Femur (tissue), 1 donor: ENCODE measurements around the gene NUDT22.

ENCODE experiments used
- DNase-seq: peaks from one replicate; pipeline ENCODE4 v3.0.0-alpha.2; 2017

NUDT22 gene

GRCh38 chr11:64207256-64208085 is 18.6 kb upstream of the NUDT22 start:
- DNase-seq: peak; percentile 79

DNA sequence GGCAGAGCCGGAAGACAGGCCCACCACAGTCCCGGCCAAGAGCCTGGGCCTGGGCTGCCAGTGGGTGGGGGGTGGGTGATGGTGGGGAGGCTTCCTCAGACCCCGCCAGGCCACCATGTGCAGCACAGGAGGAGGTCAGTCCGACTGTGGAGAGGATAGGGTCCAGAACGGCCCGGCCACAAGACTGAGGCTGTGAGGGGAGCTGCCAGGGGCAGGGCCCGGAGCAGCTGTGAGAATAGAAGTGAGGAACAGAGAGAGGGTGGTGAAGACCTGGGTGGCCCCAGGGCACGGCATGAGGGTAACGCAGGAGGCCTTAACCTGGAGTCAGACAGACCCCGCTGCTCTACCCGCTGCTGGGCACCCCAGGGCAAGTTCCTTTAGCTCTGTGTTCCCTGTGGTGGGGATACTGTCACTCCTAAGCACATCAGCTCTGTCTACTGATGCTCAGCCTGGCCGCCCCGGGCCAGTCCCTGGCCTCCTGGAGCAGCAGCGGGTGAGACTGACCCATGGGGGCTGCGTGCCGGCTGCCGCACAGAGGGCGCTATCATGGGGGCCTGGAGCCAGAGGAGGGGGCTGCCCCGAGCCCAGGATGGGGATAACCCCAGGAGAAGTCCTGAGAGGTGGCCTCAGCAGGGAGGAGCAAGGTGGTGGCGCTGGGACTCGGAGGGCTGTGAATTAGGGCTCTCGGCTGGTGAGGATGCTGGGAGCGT is 17.8 kb upstream of the NUDT22 start:
- DNase-seq: no peak

DNA sequence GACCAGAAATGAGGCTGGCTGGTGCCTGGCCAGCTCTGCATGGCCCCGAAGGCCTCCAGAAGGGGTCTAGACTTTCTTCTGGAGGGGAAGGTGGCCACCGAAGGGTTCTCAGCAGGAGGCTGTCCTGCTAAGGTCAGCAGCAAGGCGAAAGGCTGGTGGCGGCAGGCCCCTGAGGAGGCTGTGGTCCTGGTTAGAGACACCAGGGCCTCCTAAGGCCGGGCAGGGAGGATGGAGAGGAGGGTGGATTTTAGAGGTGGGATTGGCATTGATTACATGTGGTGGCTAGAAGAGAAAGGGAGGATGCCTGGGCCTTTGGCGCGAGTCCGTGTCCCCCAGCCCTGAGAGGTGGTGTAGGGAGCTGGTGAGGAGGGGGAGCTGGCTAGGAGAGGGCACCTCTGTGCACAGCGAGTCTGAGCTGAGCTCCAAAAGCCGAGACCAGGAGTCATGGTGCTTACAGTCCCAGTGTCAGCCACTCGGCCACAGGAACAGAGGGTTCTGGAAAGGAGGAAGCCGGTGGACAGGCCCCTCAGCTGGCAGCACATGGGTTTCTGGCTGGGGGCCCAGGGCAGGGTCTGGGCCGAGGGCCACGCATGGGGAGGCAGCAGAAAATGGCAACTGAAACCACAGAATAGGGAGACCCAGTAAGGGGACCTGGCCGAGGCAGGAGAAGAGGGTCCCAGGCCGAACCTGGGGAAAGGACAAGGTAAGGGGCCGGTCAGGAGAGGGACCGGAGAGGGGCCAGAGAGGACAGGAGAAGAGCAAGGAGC is 17.1 kb upstream of the NUDT22 start:
- DNase-seq: no peak

DNA sequence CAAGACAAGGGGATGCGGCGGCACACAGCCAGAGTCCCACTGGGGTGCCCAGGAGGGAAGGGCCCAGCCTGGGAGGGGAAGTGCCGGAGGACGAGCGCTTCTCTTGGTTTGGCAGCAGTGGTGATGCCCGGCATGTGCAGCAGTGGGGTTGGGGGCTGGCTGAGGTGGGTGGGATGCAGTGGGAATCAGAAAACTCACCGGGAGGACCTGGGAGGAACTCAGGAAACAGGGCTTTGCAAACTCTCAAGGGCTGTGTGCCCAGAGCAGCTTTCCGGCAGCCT is 16.6 kb upstream of the NUDT22 start:
- DNase-seq: no peak

GRCh38 chr11:64210301-64211020 is 15.6 kb upstream of the NUDT22 start:
- no peak for DNase-seq

DNA sequence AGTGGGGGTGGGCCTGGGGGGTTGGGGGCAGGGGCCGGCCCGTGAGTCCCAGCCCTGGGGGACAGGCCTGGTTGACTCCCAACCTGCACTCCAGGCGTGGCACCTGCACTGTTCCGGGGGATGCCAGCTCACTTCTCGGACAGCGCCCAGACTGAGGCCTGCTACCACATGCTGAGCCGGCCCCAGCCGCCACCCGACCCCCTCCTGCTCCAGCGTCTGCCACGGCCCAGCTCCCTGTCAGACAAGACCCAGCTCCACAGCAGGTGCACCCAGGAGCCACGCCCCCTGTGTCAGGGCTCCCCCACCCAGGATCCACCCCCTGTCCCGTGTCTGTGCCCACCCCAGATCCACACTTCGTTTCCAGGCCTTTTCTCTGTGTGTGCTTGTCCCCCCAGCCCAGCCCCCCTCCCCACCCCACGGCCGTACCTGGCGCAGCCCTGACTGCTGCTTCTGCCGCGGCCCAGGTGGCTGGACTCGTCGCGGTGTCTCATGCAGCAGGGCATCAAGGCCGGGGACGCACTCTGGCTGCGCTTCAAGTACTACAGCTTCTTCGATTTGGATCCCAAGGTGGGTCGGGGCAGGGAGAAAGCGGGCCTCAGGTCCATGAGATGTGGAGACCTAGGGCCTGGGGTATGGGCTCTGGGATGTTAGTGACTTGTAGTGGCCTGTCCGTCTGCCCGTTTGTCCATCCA is 14.7 kb upstream of the NUDT22 start:
- no peak for DNase-seq

DNA sequence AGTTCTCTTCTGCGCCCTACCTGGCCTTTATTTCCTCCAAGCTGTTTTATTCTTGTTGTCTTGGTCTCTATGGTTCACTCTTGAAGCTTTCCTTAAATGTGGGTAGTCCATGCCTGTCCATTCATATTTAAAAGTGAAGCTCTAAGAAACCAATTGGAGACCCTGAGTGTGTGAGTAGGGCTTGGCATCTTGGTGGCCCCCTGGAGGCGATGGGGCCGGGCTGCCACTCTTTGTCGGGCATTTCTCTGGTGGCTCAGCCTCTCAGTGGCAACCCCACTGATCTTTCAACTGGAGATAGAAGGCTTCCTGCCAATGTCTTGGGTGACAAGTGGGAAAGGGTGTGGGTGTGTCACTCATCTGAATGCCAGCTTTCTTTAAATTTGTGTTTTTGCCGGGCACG is 9.2 kb upstream of the NUDT22 start:
- no peak for DNase-seq

- no peak for DNase-seq
These were observed 7.3 kb upstream of the NUDT22 start for GRCh38 chr11:64218628-64219353.

DNA sequence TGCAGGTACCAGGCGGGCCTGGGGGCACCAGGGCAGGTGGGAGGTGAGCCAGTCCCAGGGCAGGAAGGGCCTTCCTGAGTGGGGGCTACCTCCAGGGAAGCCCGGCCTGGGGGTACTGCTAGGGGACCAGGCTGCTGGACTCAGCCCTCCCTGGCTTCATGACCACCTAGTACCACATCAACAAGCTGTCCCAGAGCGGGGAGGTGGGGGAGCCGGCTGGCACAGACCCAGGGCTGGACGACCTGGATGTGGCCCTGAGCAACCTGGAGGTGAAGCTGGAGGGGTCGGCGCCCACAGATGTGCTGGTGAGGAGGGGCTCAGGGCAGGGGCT is 6.8 kb upstream of the NUDT22 start:
- peak; percentile 29 for DNase-seq

GRCh38 chr11:64219755-64220154 is 6.3 kb upstream of the NUDT22 start:
- DNase-seq: no peak

- DNase-seq: no peak
These were observed 5.8 kb upstream of the NUDT22 start for GRCh38 chr11:64220271-64220670.

- DNase-seq: peak; percentile 37
These were observed 5.3 kb upstream of the NUDT22 start for GRCh38 chr11:64220798-64221197.

DNA sequence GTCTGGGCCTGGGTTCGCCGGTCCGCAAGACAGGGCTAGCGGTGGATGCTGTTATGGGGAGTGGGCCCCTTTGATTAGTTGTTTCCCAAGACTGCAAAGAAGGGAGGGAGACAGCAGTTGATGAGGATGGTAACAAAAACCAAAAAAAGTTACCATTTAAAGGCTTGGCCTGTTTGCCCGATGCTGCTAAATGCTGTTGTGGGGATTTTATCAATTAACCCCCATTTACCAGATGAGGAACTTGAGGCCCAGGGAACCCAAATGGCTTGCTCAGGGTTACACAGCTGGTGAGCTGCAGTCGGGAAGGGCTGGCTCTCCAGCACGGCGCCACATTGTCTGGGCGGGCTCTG is 3.4 kb upstream of the NUDT22 start:
- DNase-seq: no peak

DNA sequence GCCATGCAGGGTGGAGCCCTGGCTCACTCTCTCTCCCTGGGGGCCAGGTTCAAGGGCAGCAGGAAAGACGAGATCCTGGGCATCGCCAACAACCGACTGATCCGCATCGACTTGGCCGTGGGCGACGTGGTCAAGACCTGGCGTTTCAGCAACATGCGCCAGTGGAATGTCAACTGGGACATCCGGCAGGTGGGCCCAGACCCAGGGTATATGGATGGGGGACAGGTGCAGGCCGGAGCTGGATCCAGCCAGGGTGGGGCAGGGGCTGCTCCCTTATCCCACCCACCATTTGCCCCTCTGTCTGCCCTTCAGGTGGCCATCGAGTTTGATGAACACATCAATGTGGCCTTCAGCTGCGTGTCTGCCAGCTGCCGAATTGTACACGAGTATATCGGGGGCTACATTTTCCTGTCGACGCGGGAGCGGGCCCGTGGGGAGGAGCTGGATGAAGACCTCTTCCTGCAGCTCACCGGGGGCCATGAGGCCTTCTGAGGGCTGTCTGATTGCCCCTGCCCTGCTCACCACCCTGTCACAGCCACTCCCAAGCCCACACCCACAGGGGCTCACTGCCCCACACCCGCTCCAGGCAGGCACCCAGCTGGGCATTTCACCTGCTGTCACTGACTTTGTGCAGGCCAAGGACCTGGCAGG is 2.9 kb upstream of the NUDT22 start:
- DNase-seq: peak; percentile 46

DNA sequence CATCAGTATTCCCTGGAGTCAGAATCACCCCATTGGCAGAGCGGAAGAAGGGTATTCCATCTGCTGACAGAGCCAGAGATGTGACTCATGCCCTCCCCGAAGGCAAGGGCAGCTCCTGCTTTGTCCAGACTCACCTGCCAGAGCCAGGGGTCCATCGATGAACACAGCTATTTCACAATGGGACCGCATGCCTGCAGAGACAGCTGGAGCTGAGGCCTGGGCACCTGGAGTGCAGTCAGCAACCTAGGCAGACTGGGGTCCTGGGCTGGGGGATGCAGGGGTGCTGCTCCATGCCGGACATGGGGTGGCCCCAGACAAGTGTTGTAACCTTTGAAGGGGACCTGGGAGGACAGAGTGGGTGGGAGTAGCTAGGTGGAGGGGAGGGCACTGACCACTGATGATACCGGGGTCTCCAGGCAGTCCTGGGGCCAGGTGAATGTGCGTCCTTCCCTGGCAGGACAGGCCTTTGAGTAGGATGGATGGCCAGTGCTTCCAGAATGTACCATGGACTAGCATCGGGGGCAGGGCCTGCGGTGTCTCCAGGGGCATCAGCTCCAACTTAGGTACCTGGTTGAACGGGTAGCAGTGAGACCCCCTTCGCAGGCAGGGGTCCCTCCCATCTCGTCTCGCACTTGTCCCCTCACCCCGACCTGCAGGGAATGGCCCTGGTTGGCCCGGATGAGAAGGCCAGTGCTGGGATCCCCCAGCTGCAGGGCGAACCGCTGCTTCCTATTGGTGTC is 1.8 kb upstream of the NUDT22 start:
- no peak for DNase-seq

DNA sequence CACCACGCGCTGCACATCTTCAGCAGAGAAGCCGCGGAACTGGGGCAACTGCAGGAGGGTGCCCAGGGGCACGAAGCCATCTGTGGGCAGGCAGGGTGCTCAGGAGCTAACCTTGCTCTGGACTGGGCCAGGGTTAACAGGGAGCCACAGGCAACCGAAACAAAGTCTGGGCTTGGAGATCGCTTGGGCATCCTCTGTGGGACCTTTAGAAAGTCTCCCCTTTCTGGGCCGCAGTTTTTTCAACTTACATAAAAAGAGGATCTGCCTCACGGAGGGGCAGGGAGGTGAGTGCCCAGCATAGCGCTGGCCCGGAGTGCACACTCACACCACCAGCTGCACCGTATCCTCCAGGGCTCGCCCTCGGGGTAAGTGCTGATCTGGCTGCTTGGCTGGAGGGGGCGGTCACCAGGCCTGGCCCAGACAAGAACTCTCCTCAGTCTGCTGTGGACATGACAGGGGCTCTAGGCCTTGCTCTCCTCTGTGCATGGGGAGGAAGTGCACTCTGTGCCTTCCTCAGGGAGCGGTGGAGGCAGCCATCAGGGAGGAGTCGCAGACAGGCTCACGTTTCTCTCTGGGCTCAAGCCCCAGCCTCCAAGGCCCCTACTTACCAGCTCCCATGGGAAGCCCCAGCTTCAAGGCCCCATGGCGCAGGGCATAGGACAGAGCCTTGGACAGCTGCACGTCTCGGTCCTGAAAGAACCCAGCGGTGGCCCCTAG is 1.0 kb upstream of the NUDT22 start:
- peak; percentile 24 for DNase-seq

DNA sequence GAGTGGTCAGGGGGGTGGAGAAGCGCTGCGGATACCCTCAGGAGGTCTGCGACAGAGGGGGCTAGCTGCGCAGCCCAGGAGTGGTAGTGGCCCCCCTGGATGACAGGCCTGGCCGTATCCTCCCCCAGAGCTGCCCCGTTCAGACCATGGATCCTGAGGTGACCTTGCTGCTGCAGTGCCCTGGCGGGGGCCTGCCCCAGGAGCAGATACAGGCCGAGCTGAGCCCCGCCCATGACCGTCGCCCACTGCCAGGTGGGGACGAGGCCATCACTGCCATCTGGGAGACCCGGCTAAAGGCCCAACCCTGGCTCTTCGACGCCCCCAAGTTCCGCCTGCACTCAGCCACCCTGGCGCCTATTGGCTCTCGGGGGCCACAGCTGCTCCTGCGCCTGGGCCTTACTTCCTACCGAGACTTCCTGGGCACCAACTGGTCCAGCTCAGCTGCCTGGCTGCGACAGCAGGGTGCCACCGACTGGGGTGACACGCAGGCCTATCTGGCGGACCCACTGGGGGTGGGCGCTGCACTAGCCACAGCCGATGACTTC is 505 bp downstream of the NUDT22 start:
- DNase-seq: peak; percentile 70

- DNase-seq: peak; percentile 20
These were observed 1.4 kb downstream of the NUDT22 start for GRCh38 chr11:64227405-64227956.

- DNase-seq: peak; percentile 19
These were observed 3.1 kb downstream of the NUDT22 start for GRCh38 chr11:64229090-64229743.
